IMR-90 (cell line): Measurements from ENCODE around the gene TOMM20. TPM values are rescaled to one million over a fixed set of nuclear protein-coding genes. Genes with fewer than 3 reads are reported as not detected.

Experiments
- ATAC-seq: fragments of 200-7000 bp; cut with Tn5 transposase; 2 replicates; pipeline ENCODE4 v1.9.1; 2020; ENCODE audit warnings: low read depth, mild to moderate bottlenecking, moderate library complexity
- Bru-seq: library from RNA; stranded (reverse); fragments of 400-500 nt; gene quantifications from one replicate; lab custom pipeline; 2021; lab: Mats Ljungman, UMichigan
- BruChase-seq, 2 experiments: library from RNA; stranded (reverse); fragments of 400-500 nt; gene quantifications; one replicate each; lab custom pipeline; 2021; lab: Mats Ljungman, UMichigan
- BruUV-seq: library from RNA; stranded (reverse); fragments of 400-500 nt; replicated peaks from 2 replicates; lab custom pipeline; 2021; lab: Mats Ljungman, UMichigan
- CTCF ChIA-PET: fragments of 300-600 bp; formaldehyde crosslinking; extraction: SDS; loops from one replicate; lab custom pipeline; 2021; ENCODE audit warnings: antibody characterized with exemption; lab: Yijun Ruan, JAX
- POLR2A ChIA-PET: fragments of 300-600 bp; sonication (Branson Sonifier 250); formaldehyde crosslinking; loops from one replicate; lab custom pipeline; 2022; ENCODE audit warnings: antibody characterized with exemption; ENCODE audit not compliant: unreplicated experiment; lab: Charles Lee
- DNase-seq: peaks from one replicate; pipeline ENCODE4 v3.0.0; 2013
- H2AFZ ChIP-seq: replicated peaks from 2 replicates; pipeline ENCODE3; 2013; ENCODE audit warnings: low read length, mild to moderate bottlenecking; ENCODE audit not compliant: poor library complexity
- H2AK5ac ChIP-seq: 2 replicates; pipeline ENCODE4 v1.6.1; 2013; ENCODE audit warnings: low read depth, low read length, inconsistent platforms
- H2AK9ac ChIP-seq: replicated peaks from 2 replicates; pipeline ENCODE3; 2013; ENCODE audit warnings: mild to moderate bottlenecking, low read depth, low read length, moderate library complexity; ENCODE audit not compliant: poor library complexity
- H2BK120ac ChIP-seq: 2 replicates; pipeline ENCODE4 v1.6.1; 2013; ENCODE audit warnings: low read depth, low read length, inconsistent platforms
- H2BK15ac ChIP-seq: 3 replicates; pipeline ENCODE4 v1.6.1; 2013; ENCODE audit warnings: low read depth, low read length, inconsistent platforms
- H2BK20ac ChIP-seq: 2 replicates; pipeline ENCODE4 v1.6.1; 2013; ENCODE audit warnings: low read depth, mild to moderate bottlenecking, inconsistent platforms, low read length, moderate library complexity
- H2BK5ac ChIP-seq: 2 replicates; pipeline ENCODE4 v1.6.1; 2013; ENCODE audit warnings: mild to moderate bottlenecking, low read depth, low read length, inconsistent platforms; ENCODE audit not compliant: poor library complexity, severe bottlenecking
- H3K14ac ChIP-seq: replicated peaks from 2 replicates; pipeline ENCODE4 v1.6.1; 2013; ENCODE audit warnings: low read depth, low read length, inconsistent platforms
- H3K18ac ChIP-seq: 2 replicates; pipeline ENCODE4 v1.6.1; 2013; ENCODE audit warnings: low read depth, low read length, control low read depth
- H3K23ac ChIP-seq: 2 replicates; pipeline ENCODE4 v1.6.1; 2013; ENCODE audit warnings: low read depth, low read length, inconsistent platforms
- H3K27ac ChIP-seq: 2 replicates; pipeline ENCODE4 v1.5.1; 2013; ENCODE audit warnings: mild to moderate bottlenecking, control low read depth, low read length; ENCODE audit not compliant: insufficient read depth
- H3K27me3 ChIP-seq: 2 replicates; pipeline ENCODE4 v1.6.1; 2013; ENCODE audit warnings: low read length; ENCODE audit not compliant: control insufficient read depth, insufficient read depth
- H3K36me3 ChIP-seq: 2 replicates; pipeline ENCODE4 v1.6.1; 2013; ENCODE audit warnings: low read length, mixed read lengths; ENCODE audit not compliant: control insufficient read depth, insufficient read depth
- H3K4ac ChIP-seq: 2 replicates; pipeline ENCODE4 v1.6.1; 2013; ENCODE audit warnings: low read depth, low read length, inconsistent platforms
- H3K4me1 ChIP-seq: 2 replicates; pipeline ENCODE4 v1.6.1; 2013; ENCODE audit warnings: low read length, mixed read lengths; ENCODE audit not compliant: control insufficient read depth, insufficient read depth
- H3K4me2 ChIP-seq: 2 replicates; pipeline ENCODE4 v1.6.1; 2013; ENCODE audit warnings: low read depth, mild to moderate bottlenecking, control low read depth, low read length, moderate library complexity
- H3K4me3 ChIP-seq: 2 replicates; pipeline ENCODE4 v1.5.1; 2013; ENCODE audit warnings: low read depth, mild to moderate bottlenecking, control low read depth, low read length, moderate library complexity; ENCODE audit not compliant: insufficient read depth
- H3K56ac ChIP-seq: 2 replicates; pipeline ENCODE4 v1.6.1; 2013; ENCODE audit warnings: low read length, inconsistent platforms; ENCODE audit not compliant: insufficient read depth; ENCODE audit errors: extremely low read depth
- H3K79me1 ChIP-seq, 2 experiments: 2 replicates each; pipeline ENCODE4 v1.6.1; 2013; ENCODE audit warnings: low read length in 2 of 2, inconsistent platforms in 1 of 2, low read depth in 1 of 2
- H3K9ac ChIP-seq: 2 replicates; pipeline ENCODE4 v1.6.1; 2013; ENCODE audit warnings: low read depth, low read length, control low read depth
- H3K9me1 ChIP-seq: 2 replicates; pipeline ENCODE4 v1.6.1; 2013; ENCODE audit warnings: low read length, inconsistent platforms; ENCODE audit not compliant: insufficient read depth
- H3K9me3 ChIP-seq: 2 replicates; pipeline ENCODE4 v1.6.1; 2013; ENCODE audit warnings: low read length; ENCODE audit not compliant: control insufficient read depth, insufficient read depth
- H4K20me1 ChIP-seq: 2 replicates; pipeline ENCODE4 v1.6.1; 2013; ENCODE audit warnings: low read length, inconsistent platforms; ENCODE audit not compliant: insufficient read depth
- H4K5ac ChIP-seq: 2 replicates; pipeline ENCODE4 v1.6.1; 2013; ENCODE audit warnings: mild to moderate bottlenecking, low read depth, low read length, control low read depth
- H4K8ac ChIP-seq, 2 experiments: 2 replicates each; pipeline ENCODE4 v1.6.1; 2013; ENCODE audit warnings: low read depth in 2 of 2, low read length in 2 of 2, control low read depth in 1 of 2, inconsistent platforms in 1 of 2
- H4K91ac ChIP-seq: 2 replicates; pipeline ENCODE4 v1.6.1; 2013; ENCODE audit warnings: low read depth, low read length, inconsistent platforms; ENCODE audit not compliant: insufficient read depth
- BHLHE40 ChIP-seq: fragments of 150-350 bp; IDR thresholded peaks from 2 replicates; pipeline ENCODE4 v1.6.1; 2016; ENCODE audit warnings: mild to moderate bottlenecking, low read depth, low read length
- CEBPB ChIP-seq: IDR thresholded peaks from 2 replicates; pipeline ENCODE4 v1.6.1; 2012; ENCODE audit warnings: low read depth, low read length, improper control_type of control experiment
- ELK1 ChIP-seq: fragments of 150-350 bp; IDR thresholded peaks from 2 replicates; pipeline ENCODE4 v1.6.1; 2016; ENCODE audit warnings: low read depth, mild to moderate bottlenecking, low read length, moderate library complexity, borderline replicate concordance
- FOS ChIP-seq: fragments of 150-350 bp; IDR thresholded peaks from 2 replicates; pipeline ENCODE4 v1.6.1; 2016; ENCODE audit warnings: low read depth, low read length
- MAFK ChIP-seq: IDR thresholded peaks from 2 replicates; pipeline ENCODE4 v1.6.1; 2012; ENCODE audit warnings: low read depth, low read length, improper control_type of control experiment
- MAZ ChIP-seq: IDR thresholded peaks from 2 replicates; pipeline ENCODE4 v1.6.1; 2012; ENCODE audit warnings: low read depth, mild to moderate bottlenecking, low read length, improper control_type of control experiment, moderate library complexity, borderline replicate concordance
- MXI1 ChIP-seq: IDR thresholded peaks from 2 replicates; pipeline ENCODE4 v1.6.1; 2012; ENCODE audit warnings: low read depth, mild to moderate bottlenecking, low read length, moderate library complexity, borderline replicate concordance
- NFE2L2 ChIP-seq: fragments of 150-350 bp; IDR thresholded peaks from 2 replicates; pipeline ENCODE4 v1.6.1; 2016; ENCODE audit warnings: low read depth, mild to moderate bottlenecking, low read length
- RAD21 ChIP-seq: IDR thresholded peaks from 2 replicates; pipeline ENCODE4 v1.6.1; 2012; ENCODE audit warnings: low read length, improper control_type of control experiment
- RFX5 ChIP-seq: IDR thresholded peaks from 2 replicates; pipeline ENCODE4 v1.8.0; 2012; ENCODE audit warnings: low read depth, mild to moderate bottlenecking, low read length, moderate library complexity
- USF2 ChIP-seq: fragments of 150-350 bp; IDR thresholded peaks from 2 replicates; pipeline ENCODE4 v1.6.1; 2017; ENCODE audit warnings: mild to moderate bottlenecking, antibody characterized with exemption, low read length, low read depth
- WGBS, 2 experiments: methylation state at CpG; one replicate each; pipeline versions ENCODE4 v1.1.5 to v1.1.7; 2013; ENCODE audit warnings: missing lambda C conversion rate in 2 of 2; ENCODE audit not compliant: insufficient read length in 1 of 2; ENCODE audit errors: extremely low coverage in 2 of 2; 5-methylcytosine and 5-hydroxymethylcytosine counted together
- dilution Hi-C: fragments of 300-500 bp; cut with HindIII; formaldehyde crosslinking; loops from one replicate; pipeline ENCODE4 v1.14.3; 2018; ENCODE audit warnings: low sequenced_read_pairs; ENCODE audit not compliant: unreplicated experiment
- in situ Hi-C: fragments of 300-500 bp; cut with MboI; formaldehyde crosslinking; loops from 3 replicates; pipeline ENCODE4 v1.14.3; 2019; ENCODE audit warnings: low sequenced_read_pairs, inconsistent platforms, mixed read lengths
- intact Hi-C: fragments of 100-400 bp; cut with micrococcal nuclease; formaldehyde crosslinking; loops from 2 replicates; pipeline ENCODE4 v1.10.0; 2022
- long read RNA-seq: library from polyadenylated mRNA; unstranded; transcript quantifications from one replicate; pipeline ENCODE4 v2.0.0, GENCODE V29; 2021; ENCODE audit not compliant: unreplicated experiment
- polyA plus RNA-seq, 3 experiments: library from polyadenylated mRNA; depleted of rRNA; stranded (reverse); fragments of >200 nt; gene quantifications; 2 replicates each; pipeline ENCODE4 v1.2.3, GENCODE V29; 2012; ENCODE audit warnings: low replicate concordance in 1 of 3
- total RNA-seq: library from RNA; depleted of rRNA; stranded (reverse); fragments of >200 nt; gene quantifications from 2 replicates; pipeline ENCODE4 v1.2.3, GENCODE V29; 2012; rRNA removed

Gene TOMM20
- total RNA-seq, result 75.3 and 135 TPM in 2 replicates
- polyA plus RNA-seq (2012; rRNA removed), result 70.5 and 84.4 TPM in 2 replicates
- 21.2 and 21.9 TPM in 2 replicates for polyA plus RNA-seq (2012; cell fraction: cytosol; rRNA removed)
- 5.2 and 27.0 TPM in 2 replicates for polyA plus RNA-seq (2012; cell fraction: nucleus; rRNA removed; ENCODE audit: low replicate concordance)
- percentile 95 among the genes with signal in this experiment for Bru-seq, nascent RNA
- percentile 97 among the genes with signal in this experiment for BruChase-seq, experiment 1, labeled RNA remaining after a 6-hour chase
- percentile 96 among the genes with signal in this experiment for BruChase-seq, experiment 2, labeled RNA remaining after a 2-hour chase
- long read RNA-seq, transcript TOMM20-201 (5 exons, 3,387 nt), result major isoform, 158 of 178 reads
- long read RNA-seq, partial matches to known transcripts, result 1 of 178 reads
- long read RNA-seq, other reads (novel, unspliced or antisense), result 19 of 178 reads

DNA sequence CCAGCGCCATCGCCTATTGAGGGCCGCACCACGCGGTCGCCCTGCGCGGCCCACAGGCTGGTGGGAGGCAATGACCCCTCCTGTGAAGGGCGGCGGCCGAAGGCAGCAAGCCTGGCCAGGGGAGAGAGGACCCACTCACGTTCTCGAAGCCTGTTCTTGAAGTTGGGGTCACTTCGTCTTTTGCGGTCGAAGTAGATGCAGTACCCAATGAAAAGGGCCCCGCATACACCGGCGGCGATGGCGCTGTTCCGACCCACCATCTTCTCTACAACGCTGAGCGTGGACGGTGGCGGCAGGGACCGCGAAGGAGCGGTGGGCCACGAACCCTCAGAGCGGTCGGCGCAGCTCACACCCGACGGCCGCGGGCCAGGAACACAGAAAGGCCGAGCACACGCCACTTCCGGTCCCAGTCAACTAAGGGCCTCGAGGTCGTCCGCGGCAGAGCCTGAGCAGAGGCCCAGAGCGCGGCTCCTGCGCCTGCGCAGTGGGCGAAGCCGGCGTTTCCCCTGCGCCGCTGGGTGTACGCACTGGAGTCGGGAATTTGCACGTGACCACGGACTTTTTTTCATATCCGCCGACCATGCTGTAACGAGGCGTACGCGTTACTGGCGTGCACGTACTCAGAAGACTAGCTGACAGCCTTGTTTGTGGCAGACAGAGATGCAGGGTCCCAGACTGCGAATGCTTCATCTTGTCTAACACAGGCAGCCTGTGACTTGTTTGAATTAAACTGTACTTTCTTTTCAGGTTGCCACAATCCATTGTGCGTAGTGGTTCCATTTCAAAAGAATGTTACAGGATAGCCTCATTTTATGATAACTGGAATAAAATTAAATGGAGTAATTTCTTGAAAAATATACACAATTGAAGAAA, at the start of gene TOMM20:
TSS of gene TOMM20 (minus strand) at position 382 of the 873 bp plus-strand sequence. CDS start at position 260, 122 bp downstream.
- intact Hi-C loops, result no loop called here
- H3K36me3 ChIP-seq, result peaks cover 9% of the 10 kb centered on the region
- peak within 1 kb of the TSS; percentile 93 for H2BK5ac ChIP-seq
- peak within 1 kb of the TSS; percentile 69; the same call in 1 of the 3 replicates for H2BK15ac ChIP-seq
- H3K79me1 ChIP-seq, result peaks cover 0 to 10% of the 10 kb centered on the region in 2 experiments; a peak in 2 of 4 replicates
- 0 out of 2 replicates have a peak, but pooled peaks cover 1% of the 10 kb centered on the region for H3K4me1 ChIP-seq
- H3K4ac ChIP-seq, result peak within 1 kb of the TSS; percentile 91
- ATAC-seq, result peak; percentile 99
- BruUV-seq, result no TSS peak
- H3K4me2 ChIP-seq, result peak within 1 kb of the TSS; percentile 99
- H3K4me3 ChIP-seq, result peak within 1 kb of the TSS; percentile 73
- H2AK5ac ChIP-seq, result peak within 1 kb of the TSS; percentile 76
- peaks cover 43% of the 10 kb centered on the region for H4K20me1 ChIP-seq
- H3K18ac ChIP-seq, result peak within 1 kb of the TSS; percentile 74
- peak within 1 kb of the TSS; percentile 87 for H3K23ac ChIP-seq
- H2BK120ac ChIP-seq, result peak within 1 kb of the TSS; percentile 50
- 0% methylated on average over 52 of the region's 67 CpGs; no CpG with 5 or more reads in 1 of the 2 experiments for WGBS, 2 experiments
- dilution Hi-C loops, result no loop called here
- peak within 1 kb of the TSS; percentile 97 for H4K5ac ChIP-seq
- peak within 1 kb of the TSS; percentile 88 for H3K9ac ChIP-seq
- in situ Hi-C loops, result no loop called here
- H2AK9ac ChIP-seq, result peak within 1 kb of the TSS; percentile 96
- peak within 1 kb of the TSS; percentile 89 for H4K91ac ChIP-seq
- peak within 1 kb of the TSS; percentile 75 to 98 for H4K8ac ChIP-seq
- peak within 1 kb of the TSS; percentile 97 for H3K14ac ChIP-seq
- ChIA-PET CTCF (no interaction called here), POLR2A (interaction anchor here (0.5 to 0.7 kb wide), 2 partner anchors 507 to 1450 kb away, joined by 3 to 4 read pairs; no protein-coding TSS in a partner anchor)
- peak within 1 kb of the TSS; percentile 87 for H3K27ac ChIP-seq
- 0 out of 2 replicates have a peak within 1 kb of the TSS, but pooled peaks have one; percentile 53 for H2BK20ac ChIP-seq
- peak within 1 kb of the TSS; percentile 78 for H3K56ac ChIP-seq
- no peaks in the 10 kb centered on the region; the same call in 1 of the 2 replicates for H3K9me1 ChIP-seq
- DNase-seq, result peak; percentile 99
- peak within 1 kb of the TSS; percentile 97 for H2AFZ ChIP-seq
- no peaks in the 10 kb centered on the region for H3K27me3 ChIP-seq
- no peaks in the 10 kb centered on the region for H3K9me3 ChIP-seq
- TF ChIP-seq CEBPB, result peak; percentile 28; the same call in 1 of the 2 replicates
- TF ChIP-seq RFX5, result no peak
- no peak for TF ChIP-seq NFE2L2
- TF ChIP-seq USF2, result peak; percentile 94
- no peak for TF ChIP-seq RAD21
- peak; percentile 46; the same call in 1 of the 2 replicates for TF ChIP-seq ELK1
- no peak for TF ChIP-seq FOS
- 0 out of 2 replicates have a peak, but pooled peaks have one; percentile 43 for TF ChIP-seq MAZ
- TF ChIP-seq MXI1, result peak; percentile 95
- 0 out of 2 replicates have a peak, but pooled peaks have one; percentile 14 for TF ChIP-seq MAFK
- peak; percentile 99 for TF ChIP-seq BHLHE40
